EH (cell line): Measurements from ENCODE around the gene SSB.
A peak's percentile ranks its signal among the peaks of the same experiment; 100 is the strongest.
"Not testable (repeated sequence)": the region's sequence is repeated elsewhere in the genome, so short reads cannot be mapped to it uniquely, and the experiment has no call there.

Source experiments
- DNase-seq: peaks from one replicate; pipeline ENCODE4 v3.0.0-alpha.2; 2015; ENCODE audit warnings: low read depth

The SSB gene

DNA sequence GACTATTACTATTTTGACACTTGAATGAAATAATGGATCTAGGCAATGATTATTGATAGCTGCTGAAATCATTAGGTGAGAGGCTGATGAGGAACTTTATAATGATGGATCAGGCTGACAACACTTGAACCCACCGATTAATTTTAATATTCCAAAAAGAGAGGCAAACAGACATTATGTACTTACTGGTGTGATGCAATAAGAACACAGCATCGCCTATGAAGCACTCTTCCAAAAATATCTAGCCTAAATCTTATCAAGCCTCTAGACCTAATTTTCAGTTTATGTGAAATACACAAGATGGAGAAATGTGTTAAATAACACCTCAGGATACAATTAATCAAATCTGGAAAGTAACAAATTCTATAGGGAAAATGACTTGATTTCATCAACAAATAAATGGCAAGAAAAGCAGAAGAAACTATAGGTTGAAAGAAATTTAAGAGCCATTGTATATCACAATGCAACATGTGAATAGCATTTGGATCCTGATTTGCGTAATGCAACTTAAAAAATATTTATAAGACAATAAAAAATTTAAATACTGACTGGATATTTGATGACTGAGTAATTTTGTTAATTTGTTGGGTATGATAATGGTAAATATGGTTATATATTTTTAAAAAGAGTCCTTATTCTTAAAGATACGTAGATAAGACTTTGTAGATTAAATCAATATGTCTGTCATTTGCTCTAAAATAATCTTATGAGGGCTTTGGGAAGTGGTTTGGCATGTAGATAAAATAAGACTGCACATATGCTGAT is 17.2 kb upstream of the SSB start:
- no peak for DNase-seq

- no peak for DNase-seq
Observed at GRCh38 chr2:169782513-169782912, 16.2 kb upstream of the SSB start.

DNA sequence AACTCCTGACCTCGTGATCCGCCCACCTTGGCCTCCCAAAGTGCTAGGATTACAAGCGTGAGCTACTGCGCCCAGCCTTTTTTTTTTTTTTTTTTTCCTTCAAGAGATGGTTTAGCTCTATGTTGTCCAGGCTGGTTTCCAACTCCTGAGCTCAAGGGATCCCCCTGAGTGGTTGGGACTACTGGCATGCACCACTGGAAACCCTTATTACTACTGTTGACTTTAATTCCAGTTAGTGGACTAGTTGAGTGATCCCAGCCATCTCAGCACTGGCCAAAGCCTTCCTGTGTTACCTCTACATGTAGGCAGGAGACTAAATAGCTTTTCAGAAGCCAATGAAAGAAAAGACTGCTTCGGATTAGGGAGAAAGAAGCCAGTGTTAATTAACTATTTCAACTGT is 8.1 kb upstream of the SSB start:
- DNase-seq, result no peak

- DNase-seq, result no peak
Observed at GRCh38 chr2:169795181-169795580, 3.5 kb upstream of the SSB start.

DNA sequence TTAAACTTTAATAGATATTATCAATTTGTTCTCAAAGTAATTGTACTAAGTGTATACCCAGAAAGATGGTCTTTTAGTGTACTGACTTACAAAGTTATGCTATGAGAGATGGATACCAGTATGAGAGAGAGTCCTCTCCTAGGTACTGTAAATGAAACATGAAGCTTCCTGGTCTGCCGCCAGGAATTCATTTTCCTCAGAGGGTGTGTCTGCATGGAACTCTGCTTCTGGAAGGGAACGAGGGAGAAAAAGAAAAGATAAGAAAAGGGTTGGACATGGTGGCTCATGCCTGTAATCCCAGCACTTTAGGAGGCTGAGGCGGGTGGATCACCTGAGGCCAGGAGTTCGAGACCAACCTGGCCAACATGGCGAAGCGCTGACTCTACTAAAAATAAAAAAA is 2.2 kb upstream of the SSB start:
- DNase-seq, result peak; percentile 21

- no peak for DNase-seq
Observed at GRCh38 chr2:169797601-169798000, 1.1 kb upstream of the SSB start.

DNA sequence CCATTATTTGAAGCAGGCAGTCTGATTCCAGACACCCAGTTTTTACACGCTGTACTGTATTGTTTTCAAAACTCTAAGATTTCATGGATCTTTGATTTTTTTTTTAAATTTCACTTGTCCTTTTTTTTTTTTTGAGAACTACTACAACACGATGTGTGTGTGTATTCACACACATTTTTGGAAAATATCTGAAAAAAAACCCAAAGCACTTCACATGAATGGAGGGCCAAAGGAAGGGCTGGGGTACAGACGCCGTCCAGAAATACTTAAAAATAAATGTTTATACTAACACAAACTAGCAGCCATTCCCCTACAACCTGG is 314 bp upstream of the SSB start:
- no peak for DNase-seq

- peak; percentile 25 for DNase-seq
Observed at GRCh38 chr2:169803480-169803879, 4.8 kb downstream of the SSB start.

DNA sequence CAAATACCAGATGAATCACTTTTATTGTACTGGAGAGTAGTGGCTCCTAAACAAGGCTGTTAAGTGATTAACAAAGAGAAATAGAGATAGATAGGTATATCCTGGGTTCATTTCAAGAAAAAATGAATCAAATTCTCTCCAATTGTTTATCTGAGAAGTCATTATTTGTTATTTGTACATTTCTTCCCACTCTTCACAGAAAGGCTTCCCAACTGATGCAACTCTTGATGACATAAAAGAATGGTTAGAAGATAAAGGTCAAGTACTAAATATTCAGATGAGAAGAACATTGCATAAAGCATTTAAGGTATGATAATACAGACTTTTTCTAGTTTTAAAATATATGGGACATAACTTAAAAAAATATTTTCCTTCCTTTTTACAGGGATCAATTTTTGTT is 7.9 kb downstream of the SSB start:
- DNase-seq, result no peak

DNA sequence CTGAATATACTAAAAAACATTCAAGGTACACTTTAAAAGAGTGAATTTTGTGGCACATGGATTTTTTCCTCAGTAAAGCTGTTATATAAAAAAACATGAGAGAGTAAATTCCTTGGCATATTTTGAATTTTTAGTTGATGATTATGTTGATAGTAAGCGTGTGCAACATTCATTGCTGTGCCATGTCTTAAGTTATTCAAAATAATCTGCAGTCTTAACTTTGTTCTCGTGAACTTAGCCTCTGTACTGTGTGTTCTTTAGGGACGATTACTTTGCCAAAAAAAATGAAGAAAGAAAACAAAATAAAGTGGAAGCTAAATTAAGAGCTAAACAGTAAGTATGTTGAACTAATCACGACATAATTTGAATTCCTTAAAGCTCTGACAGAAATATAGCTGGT is 9.6 kb downstream of the SSB start:
- DNase-seq, result peak; percentile 92

GRCh38 chr2:169815849-169816248 is 17.2 kb downstream of the SSB start:
- peak; percentile 73 for DNase-seq

DNA sequence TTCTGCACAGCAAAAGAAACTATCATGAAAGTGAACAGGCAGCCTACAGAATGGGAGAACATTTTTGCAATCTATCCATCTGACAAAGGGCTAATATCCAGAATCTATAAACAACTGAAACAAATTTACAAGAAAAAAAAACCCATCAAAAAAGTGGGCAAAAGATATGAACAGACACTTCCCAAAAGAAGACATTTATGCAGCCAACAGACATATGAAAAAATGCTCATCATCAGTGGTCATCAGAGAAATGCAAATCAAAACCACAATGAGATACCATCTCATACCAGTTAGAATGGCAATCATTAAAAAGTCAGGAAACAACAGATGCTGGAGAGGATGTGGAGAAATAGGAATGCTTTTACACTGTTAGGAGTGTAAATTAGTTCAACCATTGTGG is 18.3 kb downstream of the SSB start:
- peak; percentile 53 for DNase-seq

DNA sequence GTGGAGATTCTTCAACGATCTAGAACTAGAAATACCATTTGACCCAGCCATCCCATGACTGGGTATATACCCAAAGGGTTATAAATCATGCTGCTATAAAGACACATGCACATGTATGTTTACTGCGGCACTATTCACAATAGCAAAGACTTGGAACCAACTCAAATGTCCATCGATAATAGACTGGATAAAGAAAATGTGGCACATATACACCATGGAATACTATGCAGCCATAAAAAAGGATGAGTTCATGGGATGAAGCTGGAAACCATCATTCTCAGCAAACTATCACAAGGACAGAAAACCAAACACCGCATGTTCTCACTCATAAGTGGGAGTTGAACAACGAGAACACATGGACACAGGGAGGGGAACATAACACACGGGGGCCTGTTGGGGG is 18.7 kb downstream of the SSB start:
- not testable (repeated sequence) for DNase-seq

DNA sequence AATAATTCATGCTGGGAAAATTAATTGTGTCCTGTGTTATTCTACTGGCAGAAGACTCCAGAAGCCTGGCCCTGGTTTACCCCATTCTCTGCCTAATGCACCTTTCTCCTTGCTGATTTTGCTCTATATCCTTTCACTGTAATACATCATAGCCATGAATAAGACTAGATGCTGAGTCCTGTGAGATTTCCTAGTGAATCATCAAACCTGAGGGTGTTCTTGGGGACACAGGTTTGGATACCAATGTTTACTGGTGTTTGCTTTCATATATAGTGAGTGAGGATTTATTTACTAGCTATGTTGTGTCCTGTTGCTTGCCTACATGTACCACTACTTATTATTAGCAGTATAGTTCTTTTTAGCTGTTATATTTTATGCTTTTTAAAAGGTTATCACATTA is 19.6 kb downstream of the SSB start:
- DNase-seq, result no peak

DNA sequence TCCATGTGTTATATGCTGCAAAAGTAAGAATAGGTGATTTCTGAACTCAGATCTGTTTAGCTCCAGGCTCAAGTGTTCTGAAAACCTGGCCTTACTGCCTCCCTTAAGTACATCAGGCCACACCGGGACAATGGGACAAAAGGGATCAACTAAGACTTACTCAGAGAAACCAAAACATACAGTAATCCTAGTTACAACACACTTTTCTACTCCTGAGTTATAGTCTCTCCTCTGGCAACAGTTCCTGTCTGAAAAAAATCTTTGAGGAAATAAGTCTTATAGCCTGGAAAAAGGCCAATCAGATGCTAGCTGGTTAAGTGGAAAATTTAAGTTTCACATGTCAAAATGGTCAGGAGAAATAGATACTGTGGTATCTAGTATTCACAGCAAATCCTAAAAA is 20.4 kb downstream of the SSB start:
- DNase-seq, result peak; percentile 44

GRCh38 chr2:169820101-169820500 is 21.4 kb downstream of the SSB start:
- DNase-seq, result peak; percentile 57

- peak; percentile 20 for DNase-seq
Observed at GRCh38 chr2:169822036-169822435, 23.4 kb downstream of the SSB start.

GRCh38 chr2:169822785-169823392 is 24.2 kb downstream of the SSB start:
- peak; percentile 37 for DNase-seq

GRCh38 chr2:169823996-169824372 is 25.3 kb downstream of the SSB start:
- DNase-seq, result no peak

- DNase-seq, result peak; percentile 75
Observed at GRCh38 chr2:169824373-169825333, 26.0 kb downstream of the SSB start, which contains the start of gene METTL5. TSS of gene METTL5 (minus strand) at chr2:169824905. CDS start at chr2:169824597, 308 bp downstream.

- peak; percentile 94 for DNase-seq
Observed at GRCh38 chr2:169827272-169828140, 28.8 kb downstream of the SSB start, which contains the start of gene UBR3. TSS of gene UBR3 (plus strand) at chr2:169827454. CDS start at chr2:169827508, 54 bp downstream.
